ENCODE results near the gene MACROD2.

DNA sequence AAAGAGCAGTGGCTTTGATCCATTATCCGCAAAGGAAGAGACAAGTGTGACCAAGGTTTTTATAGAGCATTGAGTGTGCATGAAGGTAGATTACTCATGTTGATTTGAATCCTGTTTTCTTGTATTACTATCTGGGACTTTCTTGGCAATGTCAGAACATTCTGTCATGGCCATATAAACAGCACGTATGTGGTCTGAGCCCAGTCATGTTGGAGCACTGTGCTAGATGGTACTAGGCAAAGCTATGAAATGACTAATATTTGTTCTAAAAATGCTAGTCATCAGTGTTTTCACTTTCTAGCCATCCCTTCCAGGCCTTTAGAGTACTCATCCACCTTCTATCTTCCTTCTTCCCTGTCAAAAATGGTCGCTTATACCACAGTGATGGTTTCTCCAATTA is 620.7 kb downstream of the MACROD2 start:
- TF ChIP-seq, protein P1, sequence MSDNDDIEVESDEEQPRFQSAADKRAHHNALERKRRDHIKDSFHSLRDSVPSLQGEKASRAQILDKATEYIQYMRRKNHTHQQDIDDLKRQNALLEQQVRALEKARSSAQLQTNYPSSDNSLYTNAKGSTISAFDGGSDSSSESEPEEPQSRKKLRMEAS (IDR thresholded peaks at IDR 0.05) = no peak
- TF ChIP-seq, protein P2, sequence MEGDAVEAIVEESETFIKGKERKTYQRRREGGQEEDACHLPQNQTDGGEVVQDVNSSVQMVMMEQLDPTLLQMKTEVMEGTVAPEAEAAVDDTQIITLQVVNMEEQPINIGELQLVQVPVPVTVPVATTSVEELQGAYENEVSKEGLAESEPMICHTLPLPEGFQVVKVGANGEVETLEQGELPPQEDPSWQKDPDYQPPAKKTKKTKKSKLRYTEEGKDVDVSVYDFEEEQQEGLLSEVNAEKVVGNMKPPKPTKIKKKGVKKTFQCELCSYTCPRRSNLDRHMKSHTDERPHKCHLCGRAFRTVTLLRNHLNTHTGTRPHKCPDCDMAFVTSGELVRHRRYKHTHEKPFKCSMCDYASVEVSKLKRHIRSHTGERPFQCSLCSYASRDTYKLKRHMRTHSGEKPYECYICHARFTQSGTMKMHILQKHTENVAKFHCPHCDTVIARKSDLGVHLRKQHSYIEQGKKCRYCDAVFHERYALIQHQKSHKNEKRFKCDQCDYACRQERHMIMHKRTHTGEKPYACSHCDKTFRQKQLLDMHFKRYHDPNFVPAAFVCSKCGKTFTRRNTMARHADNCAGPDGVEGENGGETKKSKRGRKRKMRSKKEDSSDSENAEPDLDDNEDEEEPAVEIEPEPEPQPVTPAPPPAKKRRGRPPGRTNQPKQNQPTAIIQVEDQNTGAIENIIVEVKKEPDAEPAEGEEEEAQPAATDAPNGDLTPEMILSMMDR (IDR thresholded peaks at IDR 0.05; ENCODE audit: low read depth, low read length, missing input control) = no peak
- TF ChIP-seq JUND (IDR thresholded peaks at IDR 0.05) (no peak), HNF4A (conservative IDR thresholded peaks at IDR 0.05) (no peak)

Data from liver (tissue), 3 donors.